OCI-LY7 (cell line): ENCODE results near the gene GLYATL1B.

Experiments used
- CTCF ChIP-seq: fragments of 200-600 bp; sonication (generic); conservative IDR thresholded peaks from 2 replicates; pipeline ENCODE4 v1.5.1; 2014; ENCODE audit warnings: mild to moderate bottlenecking, antibody characterized with exemption, low read length, moderate library complexity, mixed read lengths
- EZH2phosphoT487 ChIP-seq: fragments of 200-600 bp; sonication (generic); IDR thresholded peaks from 2 replicates; pipeline ENCODE4 v1.6.1; 2018; ENCODE audit warnings: low read depth, borderline replicate concordance, mild to moderate bottlenecking, mixed run types, antibody characterized with exemption, low read length, moderate library complexity, mixed read lengths

GRCh38 chr11:59040607-59041006 is 45.5 kb upstream of the GLYATL1B start:
- TF ChIP-seq CTCF (no peak), EZH2phosphoT487 (no peak)
